HEK293 (cell line): ENCODE measurements around the gene DOK7.

ENCODE experiments used
- KLF9 ChIP-seq: fragments of 450-650 bp; formaldehyde crosslinking; IDR thresholded peaks from 2 replicates; pipeline ENCODE4 v1.5.1; 2016; ENCODE audit warnings: missing biosample characterization, missing genetic modification characterization, low read depth
- YY1 ChIP-seq: fragments of 450-650 bp; formaldehyde crosslinking; IDR thresholded peaks from 2 replicates; pipeline ENCODE4 v1.5.1; 2018; ENCODE audit warnings: missing biosample characterization, missing genetic modification characterization
- ZNF112 ChIP-seq: fragments of 450-650 bp; formaldehyde crosslinking; IDR thresholded peaks from 2 replicates; pipeline ENCODE4 v1.5.0; 2017; ENCODE audit warnings: missing biosample characterization, missing genetic modification characterization
- ZNF174 ChIP-seq: fragments of 450-650 bp; formaldehyde crosslinking; IDR thresholded peaks from 2 replicates; pipeline ENCODE4 v1.5.0; 2017; ENCODE audit warnings: missing biosample characterization, mild to moderate bottlenecking, missing genetic modification characterization
- ZNF239 ChIP-seq: fragments of 450-650 bp; formaldehyde crosslinking; IDR thresholded peaks from 2 replicates; pipeline ENCODE4 v1.5.1; 2016; ENCODE audit warnings: missing biosample characterization, missing genetic modification characterization
- ZNF426 ChIP-seq: fragments of 450-650 bp; formaldehyde crosslinking; IDR thresholded peaks from 2 replicates; pipeline ENCODE4 v1.5.1; 2017; ENCODE audit warnings: missing biosample characterization, missing genetic modification characterization, mild to moderate bottlenecking, inconsistent platforms, moderate library complexity
- ZNF501 ChIP-seq: fragments of 450-650 bp; formaldehyde crosslinking; IDR thresholded peaks from 2 replicates; pipeline ENCODE4 v1.5.1; 2016; ENCODE audit warnings: missing biosample characterization, missing genetic modification characterization
- ZNF624 ChIP-seq: fragments of 450-650 bp; formaldehyde crosslinking; IDR thresholded peaks from 2 replicates; pipeline ENCODE4 v1.5.1; 2017; ENCODE audit warnings: missing biosample characterization, missing genetic modification characterization
- ZNF707 ChIP-seq: fragments of 450-650 bp; formaldehyde crosslinking; IDR thresholded peaks from 2 replicates; pipeline ENCODE4 v1.5.1; 2016; ENCODE audit warnings: missing biosample characterization, missing genetic modification characterization
- ZNF792 ChIP-seq: fragments of 450-650 bp; formaldehyde crosslinking; IDR thresholded peaks from 2 replicates; pipeline ENCODE4 v1.5.1; 2016; ENCODE audit warnings: missing biosample characterization, missing genetic modification characterization
- TF ChIP-seq, protein P1 (sequence below): fragments of 450-650 bp; formaldehyde crosslinking; IDR thresholded peaks from 2 replicates; pipeline ENCODE4 v1.5.1; 2016; ENCODE audit warnings: missing biosample characterization, missing genetic modification characterization
- TF ChIP-seq, protein P2 (sequence below): fragments of 450-650 bp; formaldehyde crosslinking; IDR thresholded peaks from 2 replicates; pipeline ENCODE4 v1.5.1; 2016; ENCODE audit warnings: missing biosample characterization, missing genetic modification characterization
- TF ChIP-seq, protein P3 (sequence below): fragments of 450-650 bp; formaldehyde crosslinking; IDR thresholded peaks from 2 replicates; pipeline ENCODE4 v1.5.1; 2016; ENCODE audit warnings: missing biosample characterization, missing genetic modification characterization, low read depth
- TF ChIP-seq, protein P4 (sequence below): fragments of 450-650 bp; formaldehyde crosslinking; IDR thresholded peaks from 2 replicates; pipeline ENCODE4 v1.5.1; 2017; ENCODE audit warnings: missing biosample characterization, mild to moderate bottlenecking, missing genetic modification characterization, moderate library complexity

DNA sequence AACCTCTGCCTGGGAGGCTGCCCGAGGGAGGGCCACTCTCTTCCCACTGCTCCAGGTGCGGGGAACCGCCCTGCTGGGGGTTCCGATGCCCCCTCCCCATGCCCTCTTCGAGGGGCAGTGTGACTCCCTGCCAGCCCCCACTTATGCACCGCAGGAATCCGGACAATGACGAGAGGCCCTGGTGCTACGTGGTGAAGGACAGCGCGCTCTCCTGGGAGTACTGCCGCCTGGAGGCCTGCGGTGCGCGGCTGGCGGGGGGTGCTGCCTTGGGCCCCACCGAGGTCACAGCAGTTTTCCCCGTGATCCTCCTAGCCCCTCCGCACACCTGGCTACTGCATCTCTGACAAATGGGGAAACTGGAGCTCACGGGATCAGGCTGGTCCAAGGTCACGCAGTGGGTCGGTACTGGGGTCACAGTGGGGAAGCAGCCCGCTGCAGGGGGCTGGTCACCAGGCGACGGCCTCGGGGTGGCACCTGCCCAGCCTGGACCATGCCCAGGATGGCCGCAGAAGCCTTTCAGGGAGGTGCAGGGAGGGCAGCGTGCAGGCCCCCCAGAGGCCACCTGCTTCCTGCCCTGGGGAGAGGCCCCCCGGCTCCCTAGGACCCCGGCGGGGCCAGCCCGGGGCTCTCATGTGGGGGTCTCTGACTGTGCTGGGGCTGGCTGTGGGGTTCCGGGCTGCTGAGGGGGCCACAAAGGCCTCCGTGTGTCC lies 17.8 kb upstream of the DOK7 start:
- TF ChIP-seq ZNF707, result no peak
- no peak for TF ChIP-seq ZNF239 (tag by site-specific recombination)
- TF ChIP-seq ZNF112 (tag by site-specific recombination), result no peak
- no peak for TF ChIP-seq ZNF501 (tag by site-specific recombination)
- TF ChIP-seq ZNF624 (tag by site-specific recombination), result no peak
- TF ChIP-seq YY1, result no peak
- TF ChIP-seq, protein P1, sequence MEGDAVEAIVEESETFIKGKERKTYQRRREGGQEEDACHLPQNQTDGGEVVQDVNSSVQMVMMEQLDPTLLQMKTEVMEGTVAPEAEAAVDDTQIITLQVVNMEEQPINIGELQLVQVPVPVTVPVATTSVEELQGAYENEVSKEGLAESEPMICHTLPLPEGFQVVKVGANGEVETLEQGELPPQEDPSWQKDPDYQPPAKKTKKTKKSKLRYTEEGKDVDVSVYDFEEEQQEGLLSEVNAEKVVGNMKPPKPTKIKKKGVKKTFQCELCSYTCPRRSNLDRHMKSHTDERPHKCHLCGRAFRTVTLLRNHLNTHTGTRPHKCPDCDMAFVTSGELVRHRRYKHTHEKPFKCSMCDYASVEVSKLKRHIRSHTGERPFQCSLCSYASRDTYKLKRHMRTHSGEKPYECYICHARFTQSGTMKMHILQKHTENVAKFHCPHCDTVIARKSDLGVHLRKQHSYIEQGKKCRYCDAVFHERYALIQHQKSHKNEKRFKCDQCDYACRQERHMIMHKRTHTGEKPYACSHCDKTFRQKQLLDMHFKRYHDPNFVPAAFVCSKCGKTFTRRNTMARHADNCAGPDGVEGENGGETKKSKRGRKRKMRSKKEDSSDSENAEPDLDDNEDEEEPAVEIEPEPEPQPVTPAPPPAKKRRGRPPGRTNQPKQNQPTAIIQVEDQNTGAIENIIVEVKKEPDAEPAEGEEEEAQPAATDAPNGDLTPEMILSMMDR, result no peak
- no peak for TF ChIP-seq ZNF426 (tag by site-specific recombination)
- TF ChIP-seq, protein P2, sequence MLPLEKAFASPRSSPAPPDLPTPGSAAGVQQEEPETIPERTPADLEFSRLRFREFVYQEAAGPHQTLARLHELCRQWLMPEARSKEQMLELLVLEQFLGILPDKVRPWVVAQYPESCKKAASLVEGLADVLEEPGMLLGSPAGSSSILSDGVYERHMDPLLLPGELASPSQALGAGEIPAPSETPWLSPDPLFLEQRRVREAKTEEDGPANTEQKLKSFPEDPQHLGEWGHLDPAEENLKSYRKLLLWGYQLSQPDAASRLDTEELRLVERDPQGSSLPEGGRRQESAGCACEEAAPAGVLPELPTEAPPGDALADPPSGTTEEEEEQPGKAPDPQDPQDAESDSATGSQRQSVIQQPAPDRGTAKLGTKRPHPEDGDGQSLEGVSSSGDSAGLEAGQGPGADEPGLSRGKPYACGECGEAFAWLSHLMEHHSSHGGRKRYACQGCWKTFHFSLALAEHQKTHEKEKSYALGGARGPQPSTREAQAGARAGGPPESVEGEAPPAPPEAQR (tag by site-specific recombination), result no peak
- no peak for TF ChIP-seq KLF9 (tag by site-specific recombination)
- no peak for TF ChIP-seq ZNF792 (tag by site-specific recombination)
- no peak for TF ChIP-seq ZNF174
- TF ChIP-seq, protein P3, sequence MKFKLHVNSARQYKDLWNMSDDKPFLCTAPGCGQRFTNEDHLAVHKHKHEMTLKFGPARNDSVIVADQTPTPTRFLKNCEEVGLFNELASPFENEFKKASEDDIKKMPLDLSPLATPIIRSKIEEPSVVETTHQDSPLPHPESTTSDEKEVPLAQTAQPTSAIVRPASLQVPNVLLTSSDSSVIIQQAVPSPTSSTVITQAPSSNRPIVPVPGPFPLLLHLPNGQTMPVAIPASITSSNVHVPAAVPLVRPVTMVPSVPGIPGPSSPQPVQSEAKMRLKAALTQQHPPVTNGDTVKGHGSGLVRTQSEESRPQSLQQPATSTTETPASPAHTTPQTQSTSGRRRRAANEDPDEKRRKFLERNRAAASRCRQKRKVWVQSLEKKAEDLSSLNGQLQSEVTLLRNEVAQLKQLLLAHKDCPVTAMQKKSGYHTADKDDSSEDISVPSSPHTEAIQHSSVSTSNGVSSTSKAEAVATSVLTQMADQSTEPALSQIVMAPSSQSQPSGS (tag by site-specific recombination), result no peak
- TF ChIP-seq, protein P4, sequence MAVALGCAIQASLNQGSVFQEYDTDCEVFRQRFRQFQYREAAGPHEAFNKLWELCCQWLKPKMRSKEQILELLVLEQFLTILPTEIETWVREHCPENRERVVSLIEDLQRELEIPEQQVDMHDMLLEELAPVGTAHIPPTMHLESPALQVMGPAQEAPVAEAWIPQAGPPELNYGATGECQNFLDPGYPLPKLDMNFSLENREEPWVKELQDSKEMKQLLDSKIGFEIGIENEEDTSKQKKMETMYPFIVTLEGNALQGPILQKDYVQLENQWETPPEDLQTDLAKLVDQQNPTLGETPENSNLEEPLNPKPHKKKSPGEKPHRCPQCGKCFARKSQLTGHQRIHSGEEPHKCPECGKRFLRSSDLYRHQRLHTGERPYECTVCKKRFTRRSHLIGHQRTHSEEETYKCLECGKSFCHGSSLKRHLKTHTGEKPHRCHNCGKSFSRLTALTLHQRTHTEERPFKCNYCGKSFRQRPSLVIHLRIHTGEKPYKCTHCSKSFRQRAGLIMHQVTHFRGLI (tag by site-specific recombination), result no peak
